Neural cell (in vitro differentiated cells): ENCODE measurements around the gene UNKL. TPM values are rescaled to one million over a fixed set of nuclear protein-coding genes. Genes with fewer than 3 reads are reported as not detected.

Experiments
- H2AFZ ChIP-seq: fragments of 200-600, 300-800 bp; sonication (generic), shearing (Covaris generic); 2 replicates; pipeline ENCODE4 v1.6.0; 2014; ENCODE audit warnings: low read depth, mild to moderate bottlenecking, antibody characterized with exemption, low read length, moderate library complexity
- H3F3A ChIP-seq: fragments of 200-600 bp; shearing (Covaris generic); 2 replicates; pipeline ENCODE4 v1.6.1; 2016; ENCODE audit warnings: mild to moderate bottlenecking, moderate library complexity, mixed read lengths, antibody characterized with exemption, low read length; ENCODE audit not compliant: insufficient read depth, poor library complexity, severe bottlenecking
- H3K27ac ChIP-seq: fragments of 200-600, 300-800 bp; sonication (generic), shearing (Covaris generic); 2 replicates; pipeline ENCODE4 v1.5.1; 2014; ENCODE audit warnings: mild to moderate bottlenecking, low read length, moderate library complexity
- H3K27me3 ChIP-seq: fragments of 300-800, 200-600 bp; sonication (generic), shearing (Covaris generic); 2 replicates; pipeline ENCODE4 v1.6.0; 2014; ENCODE audit warnings: mild to moderate bottlenecking, low read depth, low read length, moderate library complexity; ENCODE audit not compliant: insufficient read depth
- H3K36me3 ChIP-seq: fragments of 300-800, 200-600 bp; sonication (generic), shearing (Covaris generic); 2 replicates; pipeline ENCODE4 v1.5.1; 2014; ENCODE audit warnings: mild to moderate bottlenecking, antibody characterized with exemption, low read length, moderate library complexity; ENCODE audit not compliant: insufficient read depth
- H3K4me2 ChIP-seq: fragments of 300-800, 200-600 bp; sonication (generic), shearing (Covaris generic); 2 replicates; pipeline ENCODE4 v1.6.0; 2014; ENCODE audit warnings: mild to moderate bottlenecking, low read length
- H3K4me3 ChIP-seq: fragments of 300-800, 200-600 bp; sonication (generic), shearing (Covaris generic); 2 replicates; pipeline ENCODE4 v1.5.1; 2014; ENCODE audit warnings: mild to moderate bottlenecking, low read length, moderate library complexity
- H3K79me2 ChIP-seq: fragments of 200-600 bp; shearing (Covaris generic); replicated peaks from 2 replicates; pipeline ENCODE4 v1.6.0; 2014; ENCODE audit warnings: mild to moderate bottlenecking, low read length, moderate library complexity; ENCODE audit not compliant: insufficient read depth
- H3K9ac ChIP-seq: fragments of 300-800, 200-600 bp; sonication (generic), shearing (Covaris generic); 2 replicates; pipeline ENCODE4 v1.6.1; 2016; ENCODE audit warnings: mild to moderate bottlenecking, low read length, mixed read lengths
- H3K9me2 ChIP-seq: fragments of 200-600 bp; shearing (Covaris generic); 2 replicates; pipeline ENCODE4 v1.6.1; 2016; ENCODE audit warnings: mild to moderate bottlenecking, low read length, mixed read lengths; ENCODE audit not compliant: insufficient read depth
- H3K9me3 ChIP-seq: fragments of 200-600, 300-800 bp; sonication (generic), shearing (Covaris generic); 2 replicates; pipeline ENCODE4 v1.6.1; 2016; ENCODE audit warnings: mild to moderate bottlenecking, mixed run types, low read length, moderate library complexity, mixed read lengths
- H4K20me1 ChIP-seq: fragments of 200-600 bp; shearing (Covaris generic); 2 replicates; pipeline ENCODE4 v1.6.1; 2016; ENCODE audit warnings: mild to moderate bottlenecking, mixed run types; ENCODE audit not compliant: insufficient read depth
- EP300 ChIP-seq: fragments of 450-650 bp; conservative IDR thresholded peaks from 2 replicates; pipeline ENCODE4 v1.6.1; 2014; ENCODE audit warnings: antibody characterized with exemption, mild to moderate bottlenecking, moderate library complexity; ENCODE audit not compliant: poor library complexity, severe bottlenecking
- EZH2 ChIP-seq: fragments of 200-600, 300-800 bp; shearing (Covaris generic), sonication (generic); IDR thresholded peaks from 2 replicates; pipeline ENCODE4 v1.6.1; 2014; ENCODE audit warnings: antibody characterized with exemption, low read length, borderline replicate concordance, mild to moderate bottlenecking; ENCODE audit not compliant: insufficient read depth, poor library complexity, severe bottlenecking
- MXI1 ChIP-seq: fragments of 450-650 bp; conservative IDR thresholded peaks from 2 replicates; pipeline ENCODE4 v1.6.1; 2014; ENCODE audit warnings: antibody characterized with exemption, mild to moderate bottlenecking; ENCODE audit not compliant: poor library complexity, severe bottlenecking
- POLR2AphosphoS5 ChIP-seq: IDR thresholded peaks from 2 replicates; pipeline ENCODE4 v1.6.1; 2012
- RAD21 ChIP-seq: fragments of 450-650 bp; conservative IDR thresholded peaks from 2 replicates; pipeline ENCODE4 v1.6.1; 2014; ENCODE audit warnings: antibody characterized with exemption, mild to moderate bottlenecking, moderate library complexity
- SMC3 ChIP-seq: fragments of 450-650 bp; conservative IDR thresholded peaks from 2 replicates; pipeline ENCODE4 v1.6.1; 2014; ENCODE audit warnings: antibody characterized with exemption, mild to moderate bottlenecking, moderate library complexity; ENCODE audit not compliant: poor library complexity
- TAF1 ChIP-seq: IDR thresholded peaks from 2 replicates; pipeline ENCODE4 v1.6.1; 2012; ENCODE audit warnings: low read depth
- polyA plus RNA-seq: library from polyadenylated mRNA; depleted of rRNA; stranded (reverse); fragments of >200 nt; gene quantifications from 2 replicates; pipeline ENCODE4 v1.2.3, GENCODE V29; 2014
- TF ChIP-seq, protein P1 (sequence below): IDR thresholded peaks from 2 replicates; pipeline ENCODE4 v1.6.1; 2012; ENCODE audit warnings: borderline replicate concordance
- TF ChIP-seq, protein P2 (sequence below): fragments of 450-650 bp; IDR thresholded peaks from 2 replicates; pipeline ENCODE4 v1.5.1; 2014; ENCODE audit warnings: antibody characterized with exemption, mild to moderate bottlenecking, moderate library complexity; ENCODE audit not compliant: poor library complexity, severe bottlenecking

The UNKL gene
- polyA plus RNA-seq, 1 donor from 2014 or later, result 11.9 TPM

DNA sequence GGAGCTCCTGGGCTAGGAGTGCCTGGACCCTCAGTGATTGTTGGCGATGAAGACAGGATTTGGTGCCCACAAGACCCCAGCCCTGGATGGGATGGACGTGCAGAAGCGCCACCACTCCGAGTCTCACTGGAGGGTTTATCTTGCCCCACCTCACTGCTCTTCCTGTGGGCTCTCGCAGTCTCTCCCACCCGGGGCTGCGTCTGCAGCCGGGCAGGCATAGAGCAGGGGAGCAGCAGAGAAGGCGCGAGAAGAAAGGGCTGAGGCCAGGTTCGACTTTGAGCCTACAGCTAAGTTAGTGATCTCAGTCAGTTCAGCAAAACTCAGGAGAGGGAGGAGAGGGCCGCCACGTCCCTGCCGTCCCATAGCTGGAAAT lies 98.5 kb downstream of the UNKL start:
- Histone ChIP-seq H3K9ac (no peak overlapping the region), H3K27ac (no peak overlapping the region), H3K9me3 (no peaks in the 10 kb centered on the region), H2AFZ (no peak overlapping the region), H3K36me3 (no peaks in the 10 kb centered on the region), H4K20me1 (peaks cover 48% of the 10 kb centered on the region), H3K27me3 (no peaks in the 10 kb centered on the region), H3K4me2 (no peak overlapping the region), H3K79me2 (peaks cover 53% of the 10 kb centered on the region), H3K9me2 (no peaks in the 10 kb centered on the region), H3F3A (no peaks in the 10 kb centered on the region), H3K4me3 (no peak overlapping the region)
- no peak for TF ChIP-seq MXI1
- TF ChIP-seq, protein P1, sequence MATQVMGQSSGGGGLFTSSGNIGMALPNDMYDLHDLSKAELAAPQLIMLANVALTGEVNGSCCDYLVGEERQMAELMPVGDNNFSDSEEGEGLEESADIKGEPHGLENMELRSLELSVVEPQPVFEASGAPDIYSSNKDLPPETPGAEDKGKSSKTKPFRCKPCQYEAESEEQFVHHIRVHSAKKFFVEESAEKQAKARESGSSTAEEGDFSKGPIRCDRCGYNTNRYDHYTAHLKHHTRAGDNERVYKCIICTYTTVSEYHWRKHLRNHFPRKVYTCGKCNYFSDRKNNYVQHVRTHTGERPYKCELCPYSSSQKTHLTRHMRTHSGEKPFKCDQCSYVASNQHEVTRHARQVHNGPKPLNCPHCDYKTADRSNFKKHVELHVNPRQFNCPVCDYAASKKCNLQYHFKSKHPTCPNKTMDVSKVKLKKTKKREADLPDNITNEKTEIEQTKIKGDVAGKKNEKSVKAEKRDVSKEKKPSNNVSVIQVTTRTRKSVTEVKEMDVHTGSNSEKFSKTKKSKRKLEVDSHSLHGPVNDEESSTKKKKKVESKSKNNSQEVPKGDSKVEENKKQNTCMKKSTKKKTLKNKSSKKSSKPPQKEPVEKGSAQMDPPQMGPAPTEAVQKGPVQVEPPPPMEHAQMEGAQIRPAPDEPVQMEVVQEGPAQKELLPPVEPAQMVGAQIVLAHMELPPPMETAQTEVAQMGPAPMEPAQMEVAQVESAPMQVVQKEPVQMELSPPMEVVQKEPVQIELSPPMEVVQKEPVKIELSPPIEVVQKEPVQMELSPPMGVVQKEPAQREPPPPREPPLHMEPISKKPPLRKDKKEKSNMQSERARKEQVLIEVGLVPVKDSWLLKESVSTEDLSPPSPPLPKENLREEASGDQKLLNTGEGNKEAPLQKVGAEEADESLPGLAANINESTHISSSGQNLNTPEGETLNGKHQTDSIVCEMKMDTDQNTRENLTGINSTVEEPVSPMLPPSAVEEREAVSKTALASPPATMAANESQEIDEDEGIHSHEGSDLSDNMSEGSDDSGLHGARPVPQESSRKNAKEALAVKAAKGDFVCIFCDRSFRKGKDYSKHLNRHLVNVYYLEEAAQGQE, result no peak

DNA sequence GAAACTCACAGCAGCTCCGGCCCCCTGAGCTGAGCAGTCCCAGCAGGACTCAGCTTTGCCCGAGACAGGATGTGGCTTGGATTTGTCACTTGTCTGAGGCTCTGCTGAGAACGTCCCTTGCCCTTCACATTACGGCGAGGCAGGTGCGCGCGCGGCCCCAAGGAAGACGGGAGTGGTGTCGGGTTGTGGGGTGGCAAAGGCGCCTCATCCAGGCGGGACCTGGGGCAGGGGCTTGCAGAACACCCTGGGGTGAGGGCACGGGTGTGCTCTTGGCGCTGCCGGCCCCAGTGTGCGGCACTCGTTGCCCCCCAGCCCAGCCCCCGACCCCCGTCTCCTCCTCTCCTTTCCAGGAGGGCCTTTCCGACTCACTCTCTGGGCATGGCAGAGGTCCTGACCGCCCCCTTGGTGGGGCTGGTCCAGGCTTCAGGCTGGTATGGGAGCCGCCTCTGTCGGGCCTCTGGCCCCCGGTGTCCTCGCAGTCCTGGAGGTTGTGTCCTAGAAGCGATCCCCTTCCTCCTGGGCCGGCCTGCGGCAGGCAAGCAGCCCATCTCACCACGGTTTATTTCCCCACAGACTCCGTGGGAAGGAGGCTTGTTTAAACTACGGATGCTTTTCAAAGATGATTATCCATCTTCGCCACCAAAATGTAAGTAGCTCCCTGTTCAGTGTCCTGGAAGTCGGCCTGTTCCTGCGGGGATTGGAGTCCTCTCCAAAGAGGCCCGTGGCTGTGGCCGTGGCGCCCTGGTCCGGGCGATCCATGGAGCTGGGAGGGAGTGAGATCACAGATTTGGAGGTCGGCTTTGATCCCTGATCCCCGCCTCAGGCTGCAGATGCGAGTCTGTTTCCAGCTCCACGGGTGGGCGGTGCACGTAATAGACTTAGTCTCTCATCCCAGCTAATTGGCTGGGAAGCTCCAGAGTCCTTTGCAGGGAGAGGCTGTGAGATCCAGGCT lies 99.1 kb downstream of the UNKL start:
- Histone ChIP-seq H3K79me2 (peaks cover 60% of the 10 kb centered on the region), H3K9me2 (no peaks in the 10 kb centered on the region), H2AFZ (no peak overlapping the region), H3K36me3 (no peaks in the 10 kb centered on the region), H4K20me1 (peaks cover 55% of the 10 kb centered on the region), H3K4me2 (no peak overlapping the region), H3F3A (no peaks in the 10 kb centered on the region), H3K27me3 (no peaks in the 10 kb centered on the region), H3K4me3 (no peak overlapping the region), H3K9ac (no peak overlapping the region), H3K9me3 (no peaks in the 10 kb centered on the region), H3K27ac (no peak overlapping the region)
- TF ChIP-seq RAD21, result no peak
- TF ChIP-seq, protein P1, result no peak
- TF ChIP-seq, protein P2, sequence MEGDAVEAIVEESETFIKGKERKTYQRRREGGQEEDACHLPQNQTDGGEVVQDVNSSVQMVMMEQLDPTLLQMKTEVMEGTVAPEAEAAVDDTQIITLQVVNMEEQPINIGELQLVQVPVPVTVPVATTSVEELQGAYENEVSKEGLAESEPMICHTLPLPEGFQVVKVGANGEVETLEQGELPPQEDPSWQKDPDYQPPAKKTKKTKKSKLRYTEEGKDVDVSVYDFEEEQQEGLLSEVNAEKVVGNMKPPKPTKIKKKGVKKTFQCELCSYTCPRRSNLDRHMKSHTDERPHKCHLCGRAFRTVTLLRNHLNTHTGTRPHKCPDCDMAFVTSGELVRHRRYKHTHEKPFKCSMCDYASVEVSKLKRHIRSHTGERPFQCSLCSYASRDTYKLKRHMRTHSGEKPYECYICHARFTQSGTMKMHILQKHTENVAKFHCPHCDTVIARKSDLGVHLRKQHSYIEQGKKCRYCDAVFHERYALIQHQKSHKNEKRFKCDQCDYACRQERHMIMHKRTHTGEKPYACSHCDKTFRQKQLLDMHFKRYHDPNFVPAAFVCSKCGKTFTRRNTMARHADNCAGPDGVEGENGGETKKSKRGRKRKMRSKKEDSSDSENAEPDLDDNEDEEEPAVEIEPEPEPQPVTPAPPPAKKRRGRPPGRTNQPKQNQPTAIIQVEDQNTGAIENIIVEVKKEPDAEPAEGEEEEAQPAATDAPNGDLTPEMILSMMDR, result no peak
- TF ChIP-seq EP300, result no peak
- TF ChIP-seq POLR2AphosphoS5, result no peak
- TF ChIP-seq TAF1, result no peak
- no peak for TF ChIP-seq EZH2
- TF ChIP-seq SMC3, result no peak
- no peak for TF ChIP-seq MXI1
